HCT116 (cell line): ENCODE results near the gene ERN1. TPM values are rescaled to one million over a fixed set of nuclear protein-coding genes. Genes with fewer than 3 reads are reported as not detected.

Source experiments
- ATAC-seq: fragments of 200-7000 bp; cut with Tn5 transposase; 2 replicates; pipeline ENCODE4 v1.9.1; 2020; ENCODE audit warnings: mild to moderate bottlenecking, moderate library complexity
- BruUV-seq: library from RNA; stranded (reverse); fragments of 400-500 nt; replicated peaks from 2 replicates; lab custom pipeline; 2021; lab: Mats Ljungman, UMichigan
- CTCF ChIA-PET: fragments of 300-600 bp; sonication (Branson Sonifier 250); formaldehyde crosslinking; loops from one replicate; lab custom pipeline; 2021; ENCODE audit warnings: antibody characterized with exemption; lab: Charles Lee
- POLR2A ChIA-PET: fragments of 300-600, 350-600 bp; sonication (Branson Sonifier 250); formaldehyde crosslinking; loops from one replicate; lab custom pipeline; 2021; ENCODE audit warnings: antibody characterized with exemption; lab: Charles Lee
- RAD21 ChIA-PET, 2 experiments: fragments of 300-600 bp; sonication (Branson Sonifier 250); formaldehyde crosslinking; loops; one replicate each; lab custom pipeline; 2023; ENCODE audit warnings: low total read pairs in 2 of 2; ENCODE audit not compliant: uncharacterized antibody in 2 of 2, unreplicated experiment in 2 of 2, low non-redundant PET in 1 of 2; lab: Charles Lee
- DNase-seq: peaks from one replicate; pipeline ENCODE4 v3.0.0-alpha.2; 2010; ENCODE audit warnings: low read depth, low spot score
- H2AFZ ChIP-seq: fragments of 200-600 bp; shearing (Covaris generic), sonication (generic); 2 replicates; pipeline ENCODE4 v1.6.1; 2017; ENCODE audit warnings: low read depth, mixed run types, mixed read lengths, antibody characterized with exemption, low read length; ENCODE audit not compliant: poor library complexity, severe bottlenecking
- H3K27ac ChIP-seq: 2 replicates; pipeline ENCODE4 v1.5.1; 2012; ENCODE audit warnings: low read depth, low read length
- H3K27me3 ChIP-seq: fragments of 200-600 bp; sonication (generic); 2 replicates; pipeline ENCODE4 v1.6.1; 2016; ENCODE audit warnings: mixed run types, low read length, mixed read lengths; ENCODE audit not compliant: insufficient read depth
- H3K36me3 ChIP-seq, 2 experiments: fragments of 200-500 bp in 1 of 2; fragments of 200-600 bp in 1 of 2; sonication (Bioruptor generic) in 1 of 2; sonication (generic) in 1 of 2; 2 replicates each; pipeline versions ENCODE4 v1.5.1 to v1.6.1; 2014 to 2016; ENCODE audit warnings: low read length in 2 of 2, inconsistent platforms in 1 of 2, mixed read lengths in 1 of 2, mixed run types in 1 of 2; ENCODE audit not compliant: insufficient read depth in 2 of 2, control insufficient read depth in 1 of 2
- H3K4me1 ChIP-seq, 2 experiments: fragments of 200-600 bp in 1 of 2; sonication (generic) in 1 of 2; 2 replicates each; pipeline versions ENCODE4 v1.5.1 to v1.6.1; 2012 to 2017; ENCODE audit warnings: low read length in 2 of 2, inconsistent platforms in 1 of 2, mild to moderate bottlenecking in 1 of 2, mixed read lengths in 1 of 2, mixed run types in 1 of 2, moderate library complexity in 1 of 2; ENCODE audit not compliant: insufficient read depth in 2 of 2, control insufficient read depth in 1 of 2
- H3K4me2 ChIP-seq: fragments of 200-600 bp; sonication (generic); 2 replicates; pipeline ENCODE4 v1.6.1; 2017; ENCODE audit warnings: mixed run types, low read length, mixed read lengths
- H3K4me3 ChIP-seq, 2 experiments: fragments of 200-600 bp in 1 of 2; sonication (generic) in 1 of 2; replicated peaks in 1 of 2; 2 replicates each; pipeline ENCODE4 v1.5.1; 2011 to 2016; ENCODE audit warnings: low read length in 2 of 2, control low read depth in 1 of 2, low read depth in 1 of 2, mild to moderate bottlenecking in 1 of 2, mixed read lengths in 1 of 2, mixed run types in 1 of 2
- H3K79me2 ChIP-seq: fragments of 200-600 bp; sonication (generic); 2 replicates; pipeline ENCODE4 v1.6.1; 2017; ENCODE audit warnings: mild to moderate bottlenecking, mixed run types, low read length, moderate library complexity, mixed read lengths; ENCODE audit not compliant: insufficient read depth
- H3K9ac ChIP-seq: fragments of 200-600 bp; sonication (generic); 2 replicates; pipeline ENCODE4 v1.6.1; 2016; ENCODE audit warnings: low read length, mixed read lengths
- H3K9me2 ChIP-seq: fragments of 200-600 bp; sonication (generic), shearing (Covaris generic); 2 replicates; pipeline ENCODE4 v1.6.1; 2017; ENCODE audit warnings: mixed run types, mild to moderate bottlenecking, moderate library complexity; ENCODE audit not compliant: insufficient read depth
- H3K9me3 ChIP-seq, 2 experiments: fragments of 200-500 bp in 1 of 2; fragments of 200-600 bp in 1 of 2; sonication (Bioruptor generic) in 1 of 2; sonication (generic) in 1 of 2; 2 replicates each; pipeline ENCODE4 v1.6.1; 2014 to 2017; ENCODE audit warnings: low read length in 2 of 2, mixed read lengths in 2 of 2, inconsistent platforms in 1 of 2, low read depth in 1 of 2, mild to moderate bottlenecking in 1 of 2, mixed run types in 1 of 2, moderate library complexity in 1 of 2; ENCODE audit not compliant: control insufficient read depth in 1 of 2, insufficient read depth in 1 of 2
- H4K20me1 ChIP-seq: fragments of 200-600 bp; sonication (generic), shearing (Covaris generic); 2 replicates; pipeline ENCODE4 v1.6.1; 2017; ENCODE audit warnings: mixed run types, mild to moderate bottlenecking, moderate library complexity; ENCODE audit not compliant: insufficient read depth
- CBX3 ChIP-seq: IDR thresholded peaks from 2 replicates; pipeline ENCODE4 v1.6.1; 2012; ENCODE audit warnings: low read depth
- EGR1 ChIP-seq: IDR thresholded peaks from 2 replicates; pipeline ENCODE4 v1.6.1; 2012; ENCODE audit warnings: low read depth
- ELF1 ChIP-seq: IDR thresholded peaks from 2 replicates; pipeline ENCODE4 v1.6.1; 2012; ENCODE audit warnings: low read depth, borderline replicate concordance
- EZH2 ChIP-seq: fragments of 200-600 bp; sonication (generic); IDR thresholded peaks from 2 replicates; pipeline ENCODE4 v1.6.1; 2017; ENCODE audit warnings: antibody characterized with exemption, mixed run types
- EZH2phosphoT487 ChIP-seq: fragments of 200-600 bp; IDR thresholded peaks from 2 replicates; pipeline ENCODE4 v1.6.1; 2018; ENCODE audit warnings: antibody characterized with exemption, borderline replicate concordance
- RAD21 ChIP-seq: IDR thresholded peaks from 2 replicates; pipeline ENCODE4 v1.6.1; 2012; ENCODE audit warnings: low read depth, mild to moderate bottlenecking
- SIN3A ChIP-seq: IDR thresholded peaks from 2 replicates; pipeline ENCODE4 v1.6.1; 2012; ENCODE audit warnings: low read depth
- SP1 ChIP-seq: IDR thresholded peaks from 2 replicates; pipeline ENCODE4 v1.6.1; 2012; ENCODE audit warnings: low read depth
- SRF ChIP-seq: IDR thresholded peaks from 2 replicates; pipeline ENCODE4 v1.6.1; 2012; ENCODE audit warnings: low read depth
- TCF7L2 ChIP-seq: IDR thresholded peaks from 2 replicates; pipeline ENCODE4 v1.7.0; 2011; ENCODE audit warnings: borderline replicate concordance, inconsistent platforms; ENCODE audit not compliant: insufficient read depth, insufficient read length; ENCODE audit errors: extremely low read depth
- YY1 ChIP-seq: IDR thresholded peaks from 2 replicates; pipeline ENCODE4 v1.6.1; 2011; ENCODE audit warnings: low read length, low read depth, moderate library complexity, mild to moderate bottlenecking; ENCODE audit not compliant: insufficient replicate concordance; ENCODE audit errors: extremely low read depth
- ZFX ChIP-seq: fragments of 450-650 bp; IDR thresholded peaks from 2 replicates; pipeline ENCODE4 v1.6.1; 2017
- ZNF274 ChIP-seq: fragments of 200-500 bp; sonication (Bioruptor generic); IDR thresholded peaks from 2 replicates; pipeline ENCODE4 v1.6.1; 2014; ENCODE audit warnings: mild to moderate bottlenecking, low read depth, low read length, inconsistent platforms
- intact Hi-C: fragments of 100-400 bp; cut with micrococcal nuclease; formaldehyde crosslinking; loops from 2 replicates; pipeline ENCODE4 v1.10.0; 2022
- total RNA-seq: library from RNA; stranded (reverse); gene quantifications from one replicate; pipeline ENCODE4 v1.2.1, GENCODE V29; 2021; ENCODE audit not compliant: unreplicated experiment
- TF ChIP-seq, protein P1 (sequence below), 3 experiments: fragments of 200-600 bp in 1 of 3; sonication (generic) in 1 of 3; IDR thresholded peaks in 2 of 3; conservative IDR thresholded peaks in 1 of 3; 2 replicates each; pipeline ENCODE4 v1.5.1; 2012 to 2017; ENCODE audit warnings: low read depth in 2 of 3, low read length in 2 of 3, antibody characterized with exemption in 1 of 3, borderline replicate concordance in 1 of 3, control low read depth in 1 of 3, mild to moderate bottlenecking in 1 of 3, mixed read lengths in 1 of 3, mixed run types in 1 of 3, moderate library complexity in 1 of 3; ENCODE audit not compliant: insufficient read depth in 1 of 3
- TF ChIP-seq, protein P2 (sequence below): IDR thresholded peaks from 2 replicates; pipeline ENCODE4 v1.6.1; 2012
- TF ChIP-seq, protein P3 (sequence below): IDR thresholded peaks from 2 replicates; pipeline ENCODE4 v1.6.1; 2011; ENCODE audit warnings: mild to moderate bottlenecking, low read length, moderate library complexity; ENCODE audit not compliant: insufficient replicate concordance; ENCODE audit errors: extremely low read depth
- TF ChIP-seq, protein P4 (sequence below): IDR thresholded peaks from 2 replicates; pipeline ENCODE4 v1.6.1; 2012; ENCODE audit warnings: low read depth

ERN1 gene
- total RNA-seq, 1 experiment from 2014 or later: 28.2 TPM

DNA sequence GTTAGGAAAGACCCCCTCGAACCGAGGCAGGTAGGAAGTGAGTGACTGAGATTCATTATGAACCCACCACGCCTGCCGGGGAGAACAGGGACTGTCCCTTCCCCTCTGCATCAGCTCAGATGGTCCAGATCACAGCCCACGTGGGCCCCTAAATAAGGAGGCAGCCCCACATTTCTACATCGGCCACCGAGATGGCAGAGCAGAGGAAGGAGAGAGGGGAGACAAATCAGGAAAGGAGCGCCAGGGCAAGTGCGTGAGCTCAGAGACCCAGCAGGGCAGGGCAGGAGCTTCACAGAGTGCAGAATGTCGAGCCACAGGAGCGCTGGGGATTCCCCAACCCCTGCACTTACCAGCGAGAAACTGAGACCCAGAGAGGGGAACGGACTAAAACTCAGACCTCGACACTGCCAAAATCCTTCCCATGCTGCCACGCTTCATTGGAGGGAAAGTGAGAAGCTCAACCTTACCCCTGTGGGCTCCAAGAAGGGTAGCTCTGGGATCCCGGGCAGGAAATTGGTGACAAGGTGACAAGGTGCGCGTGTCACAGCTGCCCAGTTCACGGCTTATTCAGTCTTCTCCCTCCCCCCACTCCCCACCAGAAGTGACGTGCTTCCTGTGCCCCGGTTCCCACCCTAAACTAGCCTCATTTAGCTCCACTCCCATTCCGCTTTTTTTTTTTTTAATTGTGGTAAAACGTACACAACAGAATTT, 109.7 kb downstream of the ERN1 start, which contains the start of gene ICAM2:
ICAM2 (minus strand) TSS at position 578 of the 711 bp plus-strand sequence. CDS start 13,942 bp downstream, outside the sequence.
- H3K9ac ChIP-seq: no peak within 1 kb of the TSS
- no peak within 1 kb of the TSS for H3K4me2 ChIP-seq
- H2AFZ ChIP-seq: no peak within 1 kb of the TSS
- H3K9me2 ChIP-seq: no peaks in the 10 kb centered on the region
- ChIA-PET POLR2A (interaction anchor here (0.7 kb wide), 1 partner anchor 113 kb away, joined by 3 read pairs; no protein-coding TSS in a partner anchor), CTCF (interaction anchor here (0.6 to 1.0 kb wide), 5 partner anchors 9 to 102 kb away, joined by 3 to 4 read pairs (median 3); partner anchors contain the start of gene GH1), RAD21 (interaction anchor here in 1 of 2 experiments (0.8 kb wide), 1 partner anchor 114 kb away, joined by 3 read pairs; no protein-coding TSS in a partner anchor)
- TF ChIP-seq SRF (no peak), SIN3A (no peak), ZFX (no peak), TCF7L2 (no peak), EZH2 (no peak), EGR1 (no peak), SP1 (no peak), CBX3 (no peak), EZH2phosphoT487 (no peak), YY1 (no peak), ELF1 (no peak), RAD21 (no peak), ZNF274 (no peak)
- TF ChIP-seq, protein P1, sequence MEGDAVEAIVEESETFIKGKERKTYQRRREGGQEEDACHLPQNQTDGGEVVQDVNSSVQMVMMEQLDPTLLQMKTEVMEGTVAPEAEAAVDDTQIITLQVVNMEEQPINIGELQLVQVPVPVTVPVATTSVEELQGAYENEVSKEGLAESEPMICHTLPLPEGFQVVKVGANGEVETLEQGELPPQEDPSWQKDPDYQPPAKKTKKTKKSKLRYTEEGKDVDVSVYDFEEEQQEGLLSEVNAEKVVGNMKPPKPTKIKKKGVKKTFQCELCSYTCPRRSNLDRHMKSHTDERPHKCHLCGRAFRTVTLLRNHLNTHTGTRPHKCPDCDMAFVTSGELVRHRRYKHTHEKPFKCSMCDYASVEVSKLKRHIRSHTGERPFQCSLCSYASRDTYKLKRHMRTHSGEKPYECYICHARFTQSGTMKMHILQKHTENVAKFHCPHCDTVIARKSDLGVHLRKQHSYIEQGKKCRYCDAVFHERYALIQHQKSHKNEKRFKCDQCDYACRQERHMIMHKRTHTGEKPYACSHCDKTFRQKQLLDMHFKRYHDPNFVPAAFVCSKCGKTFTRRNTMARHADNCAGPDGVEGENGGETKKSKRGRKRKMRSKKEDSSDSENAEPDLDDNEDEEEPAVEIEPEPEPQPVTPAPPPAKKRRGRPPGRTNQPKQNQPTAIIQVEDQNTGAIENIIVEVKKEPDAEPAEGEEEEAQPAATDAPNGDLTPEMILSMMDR (IDR thresholded peaks at IDR 0.05 in 2 of 3, conservative IDR thresholded peaks at IDR 0.05 in 1 of 3; ENCODE audit: borderline replicate concordance in 1 of 3, insufficient read depth in 1 of 3, low read depth in 2 of 3, low read length in 2 of 3): no peak
- TF ChIP-seq, protein P2, sequence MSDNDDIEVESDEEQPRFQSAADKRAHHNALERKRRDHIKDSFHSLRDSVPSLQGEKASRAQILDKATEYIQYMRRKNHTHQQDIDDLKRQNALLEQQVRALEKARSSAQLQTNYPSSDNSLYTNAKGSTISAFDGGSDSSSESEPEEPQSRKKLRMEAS: no peak
- TF ChIP-seq, protein P3, sequence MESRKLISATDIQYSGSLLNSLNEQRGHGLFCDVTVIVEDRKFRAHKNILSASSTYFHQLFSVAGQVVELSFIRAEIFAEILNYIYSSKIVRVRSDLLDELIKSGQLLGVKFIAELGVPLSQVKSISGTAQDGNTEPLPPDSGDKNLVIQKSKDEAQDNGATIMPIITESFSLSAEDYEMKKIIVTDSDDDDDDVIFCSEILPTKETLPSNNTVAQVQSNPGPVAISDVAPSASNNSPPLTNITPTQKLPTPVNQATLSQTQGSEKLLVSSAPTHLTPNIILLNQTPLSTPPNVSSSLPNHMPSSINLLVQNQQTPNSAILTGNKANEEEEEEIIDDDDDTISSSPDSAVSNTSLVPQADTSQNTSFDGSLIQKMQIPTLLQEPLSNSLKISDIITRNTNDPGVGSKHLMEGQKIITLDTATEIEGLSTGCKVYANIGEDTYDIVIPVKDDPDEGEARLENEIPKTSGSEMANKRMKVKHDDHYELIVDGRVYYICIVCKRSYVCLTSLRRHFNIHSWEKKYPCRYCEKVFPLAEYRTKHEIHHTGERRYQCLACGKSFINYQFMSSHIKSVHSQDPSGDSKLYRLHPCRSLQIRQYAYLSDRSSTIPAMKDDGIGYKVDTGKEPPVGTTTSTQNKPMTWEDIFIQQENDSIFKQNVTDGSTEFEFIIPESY: no peak
- TF ChIP-seq, protein P4, sequence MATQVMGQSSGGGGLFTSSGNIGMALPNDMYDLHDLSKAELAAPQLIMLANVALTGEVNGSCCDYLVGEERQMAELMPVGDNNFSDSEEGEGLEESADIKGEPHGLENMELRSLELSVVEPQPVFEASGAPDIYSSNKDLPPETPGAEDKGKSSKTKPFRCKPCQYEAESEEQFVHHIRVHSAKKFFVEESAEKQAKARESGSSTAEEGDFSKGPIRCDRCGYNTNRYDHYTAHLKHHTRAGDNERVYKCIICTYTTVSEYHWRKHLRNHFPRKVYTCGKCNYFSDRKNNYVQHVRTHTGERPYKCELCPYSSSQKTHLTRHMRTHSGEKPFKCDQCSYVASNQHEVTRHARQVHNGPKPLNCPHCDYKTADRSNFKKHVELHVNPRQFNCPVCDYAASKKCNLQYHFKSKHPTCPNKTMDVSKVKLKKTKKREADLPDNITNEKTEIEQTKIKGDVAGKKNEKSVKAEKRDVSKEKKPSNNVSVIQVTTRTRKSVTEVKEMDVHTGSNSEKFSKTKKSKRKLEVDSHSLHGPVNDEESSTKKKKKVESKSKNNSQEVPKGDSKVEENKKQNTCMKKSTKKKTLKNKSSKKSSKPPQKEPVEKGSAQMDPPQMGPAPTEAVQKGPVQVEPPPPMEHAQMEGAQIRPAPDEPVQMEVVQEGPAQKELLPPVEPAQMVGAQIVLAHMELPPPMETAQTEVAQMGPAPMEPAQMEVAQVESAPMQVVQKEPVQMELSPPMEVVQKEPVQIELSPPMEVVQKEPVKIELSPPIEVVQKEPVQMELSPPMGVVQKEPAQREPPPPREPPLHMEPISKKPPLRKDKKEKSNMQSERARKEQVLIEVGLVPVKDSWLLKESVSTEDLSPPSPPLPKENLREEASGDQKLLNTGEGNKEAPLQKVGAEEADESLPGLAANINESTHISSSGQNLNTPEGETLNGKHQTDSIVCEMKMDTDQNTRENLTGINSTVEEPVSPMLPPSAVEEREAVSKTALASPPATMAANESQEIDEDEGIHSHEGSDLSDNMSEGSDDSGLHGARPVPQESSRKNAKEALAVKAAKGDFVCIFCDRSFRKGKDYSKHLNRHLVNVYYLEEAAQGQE: no peak
- peaks cover 0 to under 1% of the 10 kb centered on the region in 2 experiments; a peak in 2 of 4 replicates for H3K4me1 ChIP-seq
- intact Hi-C loops: loop anchor here (10.0 kb wide), 1 partner anchor 395 kb away; no protein-coding TSS in a partner anchor
- no peaks in the 10 kb centered on the region for H3K9me3 ChIP-seq
- no peak within 1 kb of the TSS for H3K4me3 ChIP-seq
- BruUV-seq: no TSS peak
- H3K27me3 ChIP-seq: no peaks in the 10 kb centered on the region
- H3K27ac ChIP-seq: no peak within 1 kb of the TSS
- no peaks in the 10 kb centered on the region for H4K20me1 ChIP-seq
- no peaks in the 10 kb centered on the region for H3K79me2 ChIP-seq
- ATAC-seq (no peak), DNase-seq (no peak)
- H3K36me3 ChIP-seq: no peaks in the 10 kb centered on the region
